ENCODE results near the gene MARCHF6. TPM values are rescaled to one million over a fixed set of nuclear protein-coding genes. Genes with fewer than 3 reads are reported as not detected.

MARCHF6 gene
- total and polyA plus RNA-seq, 2 of the 8 experiments (the other 6 are each of a cell fraction or from before 2014, with no cell fraction given): 93.1 to 118 TPM

DNA sequence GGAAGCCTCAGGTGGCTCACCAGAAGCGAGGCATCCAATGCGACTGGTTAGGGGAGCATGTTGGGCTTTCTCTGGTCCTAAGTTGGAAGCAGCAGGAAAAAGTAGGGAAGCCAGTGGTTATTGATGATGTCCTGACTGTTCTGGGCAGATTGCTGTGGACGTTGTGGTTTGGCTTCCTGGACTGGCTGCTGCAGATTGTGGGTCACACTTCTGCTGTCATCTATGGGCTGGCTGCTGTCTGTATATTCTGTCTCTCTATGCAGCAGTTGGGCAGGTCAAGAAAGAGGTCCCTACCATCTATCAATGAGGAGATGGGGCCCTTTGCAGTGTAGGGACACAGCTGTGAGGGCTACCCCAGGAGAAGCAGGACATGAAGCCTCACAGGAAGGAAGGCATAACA lies 13.5 kb upstream of the MARCHF6 start:
- POLR2A ChIA-PET (ENCODE audit: partially characterized antibody): no interaction called here
- TF ChIP-seq CREB1 (IDR thresholded peaks at IDR 0.05) (no peak), CHD2 (IDR thresholded peaks at IDR 0.05; ENCODE audit: low read length) (no peak), CBX5 (IDR thresholded peaks at IDR 0.05; ENCODE audit: low read depth, low read length) (no peak), SP1 (IDR thresholded peaks at IDR 0.05; ENCODE audit: low read depth, low read length) (no peak), KDM4A (IDR thresholded peaks at IDR 0.05; ENCODE audit: low read depth, low read length, severe bottlenecking) (no peak), RFX5 (IDR thresholded peaks at IDR 0.05; ENCODE audit: borderline replicate concordance, low read depth, low read length) (no peak), POU5F1 (IDR thresholded peaks at IDR 0.05; ENCODE audit: low read depth, low read length) (no peak), POLR2AphosphoS5 (IDR thresholded peaks at IDR 0.05; ENCODE audit: low read depth, low read length) (no peak), ZNF274 (IDR thresholded peaks at IDR 0.05; ENCODE audit: borderline replicate concordance, extremely low read depth, low read length) (no peak), SRF (IDR thresholded peaks at IDR 0.05; ENCODE audit: low read depth, low read length) (no peak), KDM1A (IDR thresholded peaks at IDR 0.05; ENCODE audit: borderline replicate concordance, low read length) (no peak), KDM5A (IDR thresholded peaks at IDR 0.05; ENCODE audit: low read length) (no peak)

More for the DNA sequence above, 13.5 kb upstream of the MARCHF6 start:
- Histone ChIP-seq H2AFZ (ENCODE audit: low read length) (peak overlapping the region; percentile 60; the same call in 1 of the 2 replicates), H3K9ac (replicated peaks in 1 of 4; ENCODE audit: extremely low read depth in 1 of 4, low read depth in 3 of 4, low read length in 3 of 4) (0 out of 7 replicates have a peak overlapping the region, but pooled peaks of 1 of the 4 experiments have one; percentile 1), H3K18ac (ENCODE audit: extremely low read depth, low read length) (no peak overlapping the region), H4K8ac (ENCODE audit: extremely low read depth, insufficient read depth, low read length) (no peak overlapping the region; the same call in 1 of the 2 replicates), H2BK120ac (replicated peaks; ENCODE audit: low read depth, low read length) (no peak overlapping the region), H2AK5ac (ENCODE audit: low read depth, low read length) (no peak overlapping the region), H3K14ac (ENCODE audit: insufficient read length) (no peak overlapping the region), H3K23me2 (ENCODE audit: low read depth, low read length) (no peaks in the 10 kb centered on the region), H3K56ac (replicated peaks; ENCODE audit: insufficient read length, low read depth, low read length) (no peak overlapping the region), H3K4me2 (ENCODE audit: insufficient read depth in 1 of 2, low read depth in 2 of 2, low read length in 2 of 2) (0 out of 4 replicates have a peak overlapping the region, but pooled peaks of 1 of the 2 experiments have one; percentile 23), H3K79me1 (ENCODE audit: low read depth, low read length) (no peaks in the 10 kb centered on the region), H4K20me1 (replicated peaks in 1 of 2; ENCODE audit: control insufficient read depth in 1 of 2, insufficient read depth in 2 of 2, low read length in 2 of 2) (no peaks in the 10 kb centered on the region), H3K27me3 (replicated peaks in 1 of 4; ENCODE audit: control insufficient read depth in 3 of 4, extremely low read depth in 1 of 4, insufficient read depth in 3 of 4, low read length in 3 of 4) (peaks cover 0 to 2% (median under 1%) of the 10 kb centered on the region in 4 experiments; a peak in 3 of 7 replicates), H3K4me3 (ENCODE audit: extremely low read depth in 1 of 4, insufficient read depth in 2 of 4, low read depth in 3 of 4, low read length in 4 of 4) (no peak overlapping the region), H3K79me2 (ENCODE audit: control insufficient read depth in 1 of 2, insufficient read depth in 2 of 2, low read length in 2 of 2) (no peaks in the 10 kb centered on the region), H2BK20ac (ENCODE audit: low read length) (no peak overlapping the region), H3K9me3 (ENCODE audit: insufficient read depth in 2 of 2, low read depth in 1 of 2, low read length in 1 of 2) (no peaks in the 10 kb centered on the region), H3K36me3 (ENCODE audit: control insufficient read depth in 2 of 4, insufficient read depth in 4 of 4, low read length in 3 of 4) (no peaks in the 10 kb centered on the region), H2BK15ac (ENCODE audit: low read length) (peak overlapping the region; percentile 19; the same call in 1 of the 2 replicates), H3K4ac (replicated peaks; ENCODE audit: insufficient read length, low read depth, low read length) (no peak overlapping the region), H3K23ac (ENCODE audit: insufficient read length) (no peak overlapping the region), H3K27ac (ENCODE audit: low read depth, low read length) (no peak overlapping the region), H4K5ac (ENCODE audit: insufficient read length, low read depth, low read length) (no peak overlapping the region), H3K4me1 (replicated peaks in 1 of 4; ENCODE audit: control insufficient read depth in 3 of 4, insufficient read depth in 4 of 4, low read length in 3 of 4) (peaks cover 0 to 14% (median 5%) of the 10 kb centered on the region in 4 experiments; a peak in 4 of 7 replicates), H4K91ac (replicated peaks; ENCODE audit: insufficient read length, low read length) (peak overlapping the region; percentile 18), H2BK12ac (ENCODE audit: low read depth, low read length) (no peak overlapping the region), H2BK5ac (ENCODE audit: low read depth, low read length) (no peak overlapping the region; the same call in 1 of the 2 replicates)
- DNase-seq (ENCODE audit: low read depth in 1 of 2, low spot score in 2 of 2) (no peak), FAIRE-seq (no peak)
- 64% methylated on average over 3 of the region's 3 CpGs; no CpG with 5 or more reads in 1 of the 2 experiments for WGBS, 2 experiments (ENCODE audit: extremely low coverage in 1 of 2, insufficient coverage in 1 of 2, insufficient read length in 1 of 2, insufficient replicate concordance in 2 of 2, low coverage in 1 of 2, low lambda C conversion rate in 2 of 2, missing lambda C conversion rate in 1 of 2)
- CTCF ChIA-PET (ENCODE audit: partially characterized antibody): interaction anchor here (1.7 kb wide), 1 partner anchor 18 kb away, joined by 4 read pairs; no protein-coding TSS in a partner anchor

Measured in H1 (cell line).